NCI-H1417 (cell line): ENCODE data around the gene PPP1R14D.

Source experiments
- DNase-seq, 3 experiments: peaks; one replicate each; lab custom pipeline; 2025; lab: John Stamatoyannopoulos, UW

Gene PPP1R14D

GRCh38 chr15:40821195-40821594 lies 7.3 kb downstream of the PPP1R14D start:
- DNase-seq, result no peak

GRCh38 chr15:40819048-40819447 lies 9.5 kb downstream of the PPP1R14D start:
- DNase-seq, result no peak

GRCh38 chr15:40815042-40815698 lies 13.3 kb downstream of the PPP1R14D start:
- DNase-seq, result peak in 1 of 3 experiments; percentile 9

GRCh38 chr15:40812721-40813425 lies 15.6 kb downstream of the PPP1R14D start:
- DNase-seq, result no peak

- DNase-seq, result no peak
Measured at GRCh38 chr15:40808861-40809450, 19.6 kb downstream of the PPP1R14D start.

GRCh38 chr15:40807888-40808461 lies 20.5 kb downstream of the PPP1R14D start:
- DNase-seq, result peak in 1 of 3 experiments; percentile 22

GRCh38 chr15:40807028-40807887 lies 21.2 kb downstream of the PPP1R14D start, which contains the start of the genes DNAJC17 and ZFYVE19:
DNAJC17 (minus strand) TSS chr15:40807473; CDS start chr15:40807446, 27 bp downstream.
ZFYVE19 (plus strand) TSS chr15:40807089; CDS start chr15:40807590, 501 bp downstream.
- DNase-seq, result peak; percentile 85 to 95 (median 95)

GRCh38 chr15:40806672-40807027 lies 21.9 kb downstream of the PPP1R14D start:
- no peak for DNase-seq

- DNase-seq, result no peak
Measured at GRCh38 chr15:40803688-40804087, 24.8 kb downstream of the PPP1R14D start.

GRCh38 chr15:40803076-40803475 lies 25.4 kb downstream of the PPP1R14D start:
- no peak for DNase-seq

- no peak for DNase-seq
Measured at GRCh38 chr15:40799523-40799922, 29.0 kb downstream of the PPP1R14D start.

GRCh38 chr15:40796512-40796911 lies 32.0 kb downstream of the PPP1R14D start:
- no peak for DNase-seq

- DNase-seq, result no peak
Measured at GRCh38 chr15:40796041-40796440, 32.5 kb downstream of the PPP1R14D start.

- DNase-seq, result no peak
Measured at GRCh38 chr15:40793216-40793989, 35.1 kb downstream of the PPP1R14D start.

GRCh38 chr15:40792394-40792793 lies 36.1 kb downstream of the PPP1R14D start:
- peak in 1 of 3 experiments; percentile 0 for DNase-seq

GRCh38 chr15:40790718-40791117 lies 37.8 kb downstream of the PPP1R14D start:
- DNase-seq, result no peak

GRCh38 chr15:40789999-40790398 lies 38.5 kb downstream of the PPP1R14D start:
- no peak for DNase-seq

- no peak for DNase-seq
Measured at GRCh38 chr15:40789119-40789518, 39.4 kb downstream of the PPP1R14D start.

- peak in 1 of 3 experiments; percentile 79 for DNase-seq
Measured at GRCh38 chr15:40787991-40788390, 40.5 kb downstream of the PPP1R14D start.

- peak in 2 of 3 experiments; percentile 86 to 95 for DNase-seq
Measured at GRCh38 chr15:40787344-40787841, 41.1 kb downstream of the PPP1R14D start.

- DNase-seq, result peak in 2 of 3 experiments; percentile 3 to 4
Measured at GRCh38 chr15:40785814-40786213, 42.7 kb downstream of the PPP1R14D start.
